Loucy (cell line): Measurements from ENCODE around the gene SEC31A.
"Not testable (repeated sequence)": the region's sequence is repeated elsewhere in the genome, so short reads cannot be mapped to it uniquely, and the experiment has no call there.

Experiments
- H2AFZ ChIP-seq: fragments of 200-600 bp; sonication (generic); 2 replicates; pipeline ENCODE4 v1.6.0; 2016; ENCODE audit warnings: antibody characterized with exemption, mild to moderate bottlenecking, low read length, moderate library complexity
- H3F3A ChIP-seq: fragments of 200-600 bp; 2 replicates; pipeline ENCODE4 v1.6.0; 2016; ENCODE audit warnings: antibody characterized with exemption, low read depth, mild to moderate bottlenecking
- H3K27me3 ChIP-seq: fragments of 200-600 bp; sonication (generic); 2 replicates; pipeline ENCODE4 v1.6.1; 2014; ENCODE audit warnings: low read length, mild to moderate bottlenecking; ENCODE audit not compliant: insufficient read depth, poor library complexity, severe bottlenecking
- H3K36me3 ChIP-seq: fragments of 200-600 bp; sonication (generic); 2 replicates; pipeline ENCODE4 v1.6.1; 2016; ENCODE audit warnings: low read length; ENCODE audit not compliant: insufficient read depth
- H3K4me1 ChIP-seq: fragments of 200-600 bp; sonication (generic); 2 replicates; pipeline ENCODE4 v1.5.1; 2014; ENCODE audit warnings: low read length, mild to moderate bottlenecking; ENCODE audit not compliant: insufficient read depth, poor library complexity, severe bottlenecking
- H3K4me2 ChIP-seq: fragments of 200-600 bp; sonication (generic); 2 replicates; pipeline ENCODE4 v1.6.0; 2014; ENCODE audit warnings: antibody characterized with exemption, low read length, low read depth, mild to moderate bottlenecking; ENCODE audit not compliant: poor library complexity, severe bottlenecking
- H3K4me3 ChIP-seq: fragments of 200-600 bp; sonication (generic); 2 replicates; pipeline ENCODE4 v1.5.1; 2014; ENCODE audit warnings: low read length, mild to moderate bottlenecking, mixed read lengths; ENCODE audit not compliant: poor library complexity, severe bottlenecking
- H3K79me2 ChIP-seq: fragments of 200-600 bp; sonication (generic); 2 replicates; pipeline ENCODE4 v1.6.1; 2014; ENCODE audit warnings: low read length; ENCODE audit not compliant: insufficient read depth
- H3K9ac ChIP-seq: fragments of 200-600 bp; sonication (generic); 2 replicates; pipeline ENCODE4 v1.6.0; 2014; ENCODE audit warnings: mild to moderate bottlenecking, low read depth, low read length, moderate library complexity; ENCODE audit not compliant: poor library complexity, severe bottlenecking
- H3K9me2 ChIP-seq: fragments of 200-600 bp; sonication (generic); replicated peaks from 2 replicates; pipeline ENCODE4 v1.6.1; 2016; ENCODE audit warnings: low read depth, low read length, mixed read lengths
- H3K9me3 ChIP-seq: fragments of 200-600 bp; sonication (generic); 2 replicates; pipeline ENCODE4 v1.6.1; 2014; ENCODE audit warnings: mild to moderate bottlenecking, antibody characterized with exemption, low read length, low read depth; ENCODE audit not compliant: insufficient read depth
- H4K20me1 ChIP-seq: fragments of 200-600 bp; sonication (generic); 2 replicates; pipeline ENCODE4 v1.6.0; 2014; ENCODE audit warnings: antibody characterized with exemption, low read length, mild to moderate bottlenecking; ENCODE audit not compliant: insufficient read depth, poor library complexity, severe bottlenecking
- EZH2phosphoT487 ChIP-seq: fragments of 200-600 bp; IDR thresholded peaks from 2 replicates; pipeline ENCODE4 v1.6.1; 2018; ENCODE audit warnings: antibody characterized with exemption, mild to moderate bottlenecking, moderate library complexity, borderline replicate concordance
- TF ChIP-seq, protein P1 (sequence below): fragments of 200-600 bp; sonication (generic); conservative IDR thresholded peaks from 2 replicates; pipeline ENCODE4 v1.5.1; 2014; ENCODE audit warnings: mild to moderate bottlenecking, antibody characterized with exemption, low read length

The SEC31A gene

DNA sequence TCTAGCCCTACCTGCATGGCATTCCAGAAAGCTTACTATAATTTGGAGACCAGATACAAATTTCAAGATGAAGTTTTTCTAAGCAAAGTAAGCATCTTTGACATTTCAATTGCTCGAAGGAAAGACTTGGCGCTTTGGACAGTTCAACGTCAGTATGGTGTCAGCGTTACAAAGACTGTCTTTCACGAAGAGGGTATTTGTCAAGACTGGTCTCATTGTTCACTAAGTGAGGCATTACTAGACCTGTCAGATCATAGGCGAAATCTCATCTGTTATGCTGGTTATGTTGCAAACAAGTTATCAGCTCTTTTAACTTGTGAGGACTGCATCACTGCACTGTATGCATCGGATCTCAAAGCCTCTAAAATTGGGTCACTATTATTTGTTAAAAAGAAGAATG is 27.1 kb upstream of the SEC31A start:
- Histone ChIP-seq H3K4me2 (no peak overlapping the region), H3K9me3 (no peaks in the 10 kb centered on the region), H3F3A (no peaks in the 10 kb centered on the region), H3K4me3 (no peak overlapping the region), H3K9me2 (no peaks in the 10 kb centered on the region), H3K4me1 (no peaks in the 10 kb centered on the region), H3K9ac (no peak overlapping the region), H3K79me2 (no peaks in the 10 kb centered on the region), H3K27me3 (no peaks in the 10 kb centered on the region), H3K36me3 (peaks cover 7% of the 10 kb centered on the region; the same call in 1 of the 2 replicates), H2AFZ (no peak overlapping the region), H4K20me1 (no peaks in the 10 kb centered on the region)
- no peak for TF ChIP-seq EZH2phosphoT487
- TF ChIP-seq, protein P1, sequence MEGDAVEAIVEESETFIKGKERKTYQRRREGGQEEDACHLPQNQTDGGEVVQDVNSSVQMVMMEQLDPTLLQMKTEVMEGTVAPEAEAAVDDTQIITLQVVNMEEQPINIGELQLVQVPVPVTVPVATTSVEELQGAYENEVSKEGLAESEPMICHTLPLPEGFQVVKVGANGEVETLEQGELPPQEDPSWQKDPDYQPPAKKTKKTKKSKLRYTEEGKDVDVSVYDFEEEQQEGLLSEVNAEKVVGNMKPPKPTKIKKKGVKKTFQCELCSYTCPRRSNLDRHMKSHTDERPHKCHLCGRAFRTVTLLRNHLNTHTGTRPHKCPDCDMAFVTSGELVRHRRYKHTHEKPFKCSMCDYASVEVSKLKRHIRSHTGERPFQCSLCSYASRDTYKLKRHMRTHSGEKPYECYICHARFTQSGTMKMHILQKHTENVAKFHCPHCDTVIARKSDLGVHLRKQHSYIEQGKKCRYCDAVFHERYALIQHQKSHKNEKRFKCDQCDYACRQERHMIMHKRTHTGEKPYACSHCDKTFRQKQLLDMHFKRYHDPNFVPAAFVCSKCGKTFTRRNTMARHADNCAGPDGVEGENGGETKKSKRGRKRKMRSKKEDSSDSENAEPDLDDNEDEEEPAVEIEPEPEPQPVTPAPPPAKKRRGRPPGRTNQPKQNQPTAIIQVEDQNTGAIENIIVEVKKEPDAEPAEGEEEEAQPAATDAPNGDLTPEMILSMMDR: no peak

DNA sequence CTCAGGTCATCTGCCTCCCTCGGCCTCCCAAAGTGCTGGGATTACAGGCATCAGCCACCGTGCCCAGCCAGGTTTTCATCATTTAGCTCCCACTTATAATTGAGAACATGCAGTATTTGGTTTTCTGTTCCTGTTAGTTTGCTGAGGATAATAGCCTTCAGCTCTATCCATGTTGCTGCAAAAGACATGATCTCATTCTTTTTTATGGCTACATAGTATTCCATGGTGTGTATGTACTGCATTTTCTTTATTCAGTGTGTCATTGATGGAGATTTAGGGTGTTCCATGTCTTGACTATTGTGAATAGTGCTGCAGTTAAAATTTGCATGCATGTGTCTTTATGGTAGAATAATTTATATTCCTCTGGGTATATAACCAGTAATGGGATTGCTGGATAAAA is 23.0 kb upstream of the SEC31A start:
- not testable (repeated sequence) for H3K79me2 ChIP-seq, H3K4me1 ChIP-seq, H4K20me1 ChIP-seq, H3K27me3 ChIP-seq, H3F3A ChIP-seq, H2AFZ ChIP-seq, H3K4me3 ChIP-seq, H3K9me3 ChIP-seq, H3K36me3 ChIP-seq, H3K4me2 ChIP-seq, H3K9ac ChIP-seq, H3K9me2 ChIP-seq

DNA sequence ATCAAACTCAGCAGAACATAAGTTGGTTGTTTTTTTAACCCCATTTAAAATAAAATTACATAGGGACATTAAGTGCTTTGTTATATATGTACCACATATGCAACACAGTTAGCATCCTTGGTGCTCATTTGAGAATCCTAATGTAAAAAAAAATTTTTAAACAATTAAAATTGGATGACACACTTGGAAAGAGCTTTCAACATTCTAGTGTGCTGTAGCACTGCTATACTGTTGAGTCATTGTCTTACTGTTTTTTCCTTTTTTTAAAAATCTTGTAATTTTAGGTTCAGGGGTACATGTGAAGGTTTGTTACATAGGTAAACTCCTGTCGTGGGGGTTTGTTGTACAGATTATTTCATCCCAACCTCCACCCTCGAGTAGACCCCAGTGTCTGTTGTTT is 22.4 kb upstream of the SEC31A start:
- Histone ChIP-seq H3K27me3 (no peaks in the 10 kb centered on the region), H4K20me1 (no peaks in the 10 kb centered on the region), H3K79me2 (no peaks in the 10 kb centered on the region), H3K36me3 (peaks cover 7% of the 10 kb centered on the region; the same call in 1 of the 2 replicates), H3K9ac (no peak overlapping the region), H3K4me3 (no peak overlapping the region), H3K9me2 (no peaks in the 10 kb centered on the region), H2AFZ (no peak overlapping the region), H3K4me1 (peaks cover 2% of the 10 kb centered on the region), H3K4me2 (no peak overlapping the region), H3K9me3 (no peaks in the 10 kb centered on the region), H3F3A (no peaks in the 10 kb centered on the region)
- no peak for TF ChIP-seq EZH2phosphoT487
- TF ChIP-seq, protein P1: no peak

DNA sequence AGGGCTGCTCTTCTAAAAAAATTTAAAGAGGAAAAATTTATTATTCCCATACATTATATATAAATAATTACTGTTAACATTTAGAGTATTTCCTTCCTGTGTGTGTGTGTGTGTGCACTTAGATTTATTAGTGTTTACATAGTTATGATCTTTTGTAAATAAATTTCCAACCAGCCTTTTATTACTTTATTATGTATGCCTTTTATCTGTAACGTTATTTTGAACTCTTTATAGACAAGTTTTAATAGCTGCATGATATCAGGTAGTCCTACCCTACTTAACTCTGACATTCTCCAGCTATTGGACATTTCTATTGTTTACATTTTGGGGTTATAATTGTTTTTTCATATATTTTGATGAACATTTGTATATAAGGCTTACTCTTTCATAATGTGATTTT is 18.4 kb upstream of the SEC31A start:
- Histone ChIP-seq H4K20me1 (no peaks in the 10 kb centered on the region), H3K9ac (no peak overlapping the region), H3K9me2 (no peaks in the 10 kb centered on the region), H3F3A (no peaks in the 10 kb centered on the region; the same call in 1 of the 2 replicates), H2AFZ (no peak overlapping the region), H3K79me2 (no peaks in the 10 kb centered on the region), H3K4me1 (peaks cover 20% of the 10 kb centered on the region), H3K4me3 (no peak overlapping the region), H3K9me3 (no peaks in the 10 kb centered on the region), H3K4me2 (no peak overlapping the region), H3K36me3 (no peaks in the 10 kb centered on the region), H3K27me3 (no peaks in the 10 kb centered on the region)
- TF ChIP-seq EZH2phosphoT487: no peak
- TF ChIP-seq, protein P1: no peak
